Endothelial cell of umbilical vein (primary cell): Measurements from ENCODE around the gene ERMAP. TPM values are rescaled to one million over a fixed set of nuclear protein-coding genes. Genes with fewer than 3 reads are reported as not detected.

Experiments
- BruUV-seq: library from RNA; stranded (reverse); fragments of 400-500 nt; replicated peaks from 2 replicates; lab custom pipeline; 2021; lab: Mats Ljungman, UMichigan
- CTCF ChIA-PET: fragments of 300-600, 350-600 bp; sonication (Branson Sonifier 250); formaldehyde crosslinking; loops from one replicate; lab custom pipeline; 2021; ENCODE audit warnings: antibody characterized with exemption, inconsistent platforms; lab: Charles Lee
- POLR2A ChIA-PET: fragments of 300-600, 350-600 bp; sonication (Branson Sonifier 250); formaldehyde crosslinking; loops from one replicate; lab custom pipeline; 2021; ENCODE audit warnings: antibody characterized with exemption, inconsistent platforms; lab: Charles Lee
- DNase-seq: peaks from one replicate; pipeline ENCODE4 v3.0.0-alpha.2; 2011; ENCODE audit warnings: low read depth, low spot score
- FAIRE-seq: peaks from 2 replicates; lab custom pipeline; 2011; peaks lifted over from hg19 to GRCh38; lab: Jason Lieb, UNC
- H2AFZ ChIP-seq: 2 replicates; pipeline ENCODE4 v1.6.0; 2012; ENCODE audit warnings: low read depth, low read length, control low read depth, inconsistent platforms
- H3K27ac ChIP-seq: 2 replicates; pipeline ENCODE4 v1.5.1; 2011; ENCODE audit warnings: low read depth, mild to moderate bottlenecking, control low read depth, low read length, moderate library complexity; ENCODE audit not compliant: insufficient read depth
- H3K27me3 ChIP-seq, 2 experiments: 2 replicates each; pipeline versions ENCODE4 v1.6.0 to v1.6.1; 2011; ENCODE audit warnings: low read length in 2 of 2, mixed read lengths in 1 of 2; ENCODE audit not compliant: control insufficient read depth in 2 of 2, insufficient read depth in 2 of 2
- H3K36me3 ChIP-seq, 2 experiments: 2 replicates in 1 of 2; 3 replicates in 1 of 2; pipeline ENCODE4 v1.5.1; 2011; ENCODE audit warnings: low read length in 2 of 2, mild to moderate bottlenecking in 1 of 2, moderate library complexity in 1 of 2; ENCODE audit not compliant: control insufficient read depth in 2 of 2, insufficient read depth in 2 of 2; ENCODE audit errors: extremely low read depth in 1 of 2
- H3K4me1 ChIP-seq: 3 replicates; pipeline ENCODE4 v1.5.1; 2011; ENCODE audit warnings: mild to moderate bottlenecking, low read length; ENCODE audit not compliant: control insufficient read depth, insufficient read depth; ENCODE audit errors: extremely low read depth
- H3K4me2 ChIP-seq: 2 replicates; pipeline ENCODE4 v1.6.1; 2011; ENCODE audit warnings: low read length, control low read depth, mixed read lengths; ENCODE audit not compliant: insufficient read depth
- H3K4me3 ChIP-seq, 3 experiments: fragments of 200-600 bp in 1 of 3; sonication (generic), shearing (Covaris generic) in 1 of 3; replicated peaks in 1 of 3; 2 replicates each; pipeline ENCODE4 v1.5.1; 2011 to 2016; ENCODE audit warnings: control low read depth in 3 of 3, low read length in 3 of 3, mild to moderate bottlenecking in 2 of 3, inconsistent platforms in 1 of 3, low read depth in 1 of 3, moderate library complexity in 1 of 3; ENCODE audit not compliant: insufficient read depth in 1 of 3
- H3K79me2 ChIP-seq: 2 replicates; pipeline ENCODE4 v1.6.0; 2012; ENCODE audit warnings: low read length, inconsistent platforms; ENCODE audit not compliant: control insufficient read depth, insufficient read depth
- H3K9ac ChIP-seq: replicated peaks from 2 replicates; pipeline ENCODE3; 2011; ENCODE audit warnings: low read length, control low read depth; ENCODE audit not compliant: insufficient read depth; ENCODE audit errors: extremely low read depth
- H3K9me1 ChIP-seq: replicated peaks from 3 replicates; pipeline ENCODE4 v1.6.0; 2011; ENCODE audit warnings: mild to moderate bottlenecking, low read length; ENCODE audit not compliant: control insufficient read depth, insufficient read depth; ENCODE audit errors: extremely low read depth
- H3K9me3 ChIP-seq: replicated peaks from 2 replicates; pipeline ENCODE4 v1.5.1; 2012; ENCODE audit warnings: low read length, inconsistent platforms; ENCODE audit not compliant: control insufficient read depth, insufficient read depth
- H4K20me1 ChIP-seq: replicated peaks from 2 replicates; pipeline ENCODE3; 2011; ENCODE audit warnings: mild to moderate bottlenecking, low read length; ENCODE audit not compliant: control insufficient read depth, insufficient read depth; ENCODE audit errors: extremely low read depth
- EZH2 ChIP-seq: IDR thresholded peaks from 2 replicates; pipeline ENCODE4 v1.6.1; 2012; ENCODE audit warnings: borderline replicate concordance, low read depth, mild to moderate bottlenecking, moderate library complexity, low read length, inconsistent platforms; ENCODE audit not compliant: severe bottlenecking
- FOS ChIP-seq: IDR thresholded peaks from 2 replicates; pipeline ENCODE4 v1.6.1; 2011; ENCODE audit warnings: mild to moderate bottlenecking, low read length, moderate library complexity, borderline replicate concordance; ENCODE audit not compliant: insufficient read depth
- GATA2 ChIP-seq: IDR thresholded peaks from 2 replicates; pipeline ENCODE4 v1.7.0; 2011; ENCODE audit warnings: low read depth, mild to moderate bottlenecking, moderate library complexity, mixed read lengths, low read length; ENCODE audit not compliant: insufficient read length, insufficient read depth
- JUN ChIP-seq: IDR thresholded peaks from 2 replicates; pipeline ENCODE4 v1.6.1; 2011; ENCODE audit warnings: borderline replicate concordance, low read depth; ENCODE audit not compliant: insufficient read length, insufficient read depth
- MYC ChIP-seq: IDR thresholded peaks from one replicate; pipeline ENCODE4 v1.6.1; 2011; ENCODE audit warnings: mild to moderate bottlenecking, low read depth, low read length
- POLR2A ChIP-seq: IDR thresholded peaks from 2 replicates; pipeline ENCODE4 v1.6.1; 2012; ENCODE audit warnings: low read depth, mild to moderate bottlenecking, control low read depth, low read length
- POLR2AphosphoS5 ChIP-seq: IDR thresholded peaks from 2 replicates; pipeline ENCODE4 v1.6.1; 2012; ENCODE audit warnings: low read depth, mild to moderate bottlenecking, control low read depth, low read length, moderate library complexity; ENCODE audit not compliant: insufficient read depth
- dilution Hi-C: fragments of 300-500 bp; cut with MboI; formaldehyde crosslinking; loops from one replicate; pipeline ENCODE4 v1.15.0; 2019; ENCODE audit warnings: low sequenced_read_pairs; ENCODE audit not compliant: extremely low pct_ligation_motif_present
- intact Hi-C: fragments of 100-400 bp; cut with micrococcal nuclease; formaldehyde crosslinking; loops from one replicate; pipeline ENCODE4 v1.10.0; 2022
- polyA plus RNA-seq, 4 experiments: library from polyadenylated mRNA; depleted of rRNA in 3 of 4; stranded (reverse) in 3 of 4; unstranded in 1 of 4; fragments of >200 nt; gene quantifications; 2 replicates each; pipeline versions ENCODE4 v1.2.1 to v1.2.3, GENCODE V29; 2011 to 2012; ENCODE audit warnings: missing spikeins in 1 of 4
- total RNA-seq: library from RNA; stranded (reverse); gene quantifications from 2 replicates; pipeline ENCODE4 v1.2.3, GENCODE V29; 2021
- TF ChIP-seq, protein P1 (sequence below), 2 donors: IDR thresholded peaks; 1 replicate in 1 of 2; 2 replicates in 1 of 2; pipeline ENCODE4 v1.5.1; 2011; ENCODE audit warnings: low read length in 2 of 2, mild to moderate bottlenecking in 2 of 2, moderate library complexity in 2 of 2, control low read depth in 1 of 2, inconsistent platforms in 1 of 2, low read depth in 1 of 2; ENCODE audit not compliant: insufficient read depth in 1 of 2; ENCODE audit errors: extremely low read depth in 1 of 2
- TF ChIP-seq, protein P2 (sequence below): IDR thresholded peaks from 2 replicates; pipeline ENCODE4 v1.6.1; 2011; ENCODE audit not compliant: insufficient read depth, insufficient read length

Gene ERMAP
- total and polyA plus RNA-seq, 2 donors (not counting 3 experiments of a cell fraction or from before 2014, with no cell fraction given): 7.8 to 8.6 TPM

DNA sequence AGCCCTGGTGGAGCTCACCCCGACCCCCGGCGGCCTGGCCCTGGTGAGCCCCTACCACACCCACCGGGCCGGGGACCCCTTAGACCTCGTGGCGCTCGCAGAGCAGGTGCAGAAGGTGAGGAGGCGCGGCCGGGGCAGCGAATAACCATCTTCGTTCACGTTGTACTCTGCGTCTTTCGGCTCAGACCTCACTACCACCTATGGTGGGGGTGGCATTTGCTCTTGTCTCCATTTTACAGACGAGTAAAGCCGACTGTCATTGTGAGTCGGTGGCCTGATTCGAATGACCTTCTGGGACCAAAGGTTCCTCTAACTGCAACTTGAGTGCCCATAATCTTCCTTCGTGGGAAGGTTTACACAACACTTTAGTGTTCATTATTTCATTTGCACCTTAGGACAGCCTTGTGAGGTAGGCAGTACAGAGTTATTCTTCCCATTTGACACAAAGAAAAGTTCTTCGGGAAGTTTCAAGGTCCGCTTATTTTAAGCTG, 49.4 kb upstream of the ERMAP start:
- DNase-seq (no peak), FAIRE-seq (no peak)
- peaks cover 64% of the 10 kb centered on the region for H3K79me2 ChIP-seq
- dilution Hi-C loops (no loop called here), intact Hi-C loops (loop anchor here (1.0 to 5.0 kb wide), 5 partner anchors 50 to 310 kb away; partner anchors contain the start of genes ERMAP, PPCS, PPIH and SVBP)
- H3K4me1 ChIP-seq: peaks cover 20% of the 10 kb centered on the region
- H3K4me3 ChIP-seq: peak overlapping the region; percentile 22 to 91 (median 90)
- no peaks in the 10 kb centered on the region for H3K9me1 ChIP-seq
- ChIA-PET POLR2A (interaction anchor here (0.7 to 1.7 kb wide), 6 partner anchors 10 to 440 kb away, joined by 3 to 6 read pairs (median 4); partner anchors contain the start of genes ERMAP, SVBP and ZNF691), CTCF (interaction anchor here (0.8 to 3.7 kb wide), 11 partner anchors 9 to 306 kb away, joined by 3 to 32 read pairs (median 6); partner anchors contain the start of gene YBX1)
- TF ChIP-seq POLR2AphosphoS5 (no peak), POLR2A (no peak), FOS (no peak), GATA2 (no peak), EZH2 (no peak), JUN (no peak), MYC (no peak)
- TF ChIP-seq, protein P1, sequence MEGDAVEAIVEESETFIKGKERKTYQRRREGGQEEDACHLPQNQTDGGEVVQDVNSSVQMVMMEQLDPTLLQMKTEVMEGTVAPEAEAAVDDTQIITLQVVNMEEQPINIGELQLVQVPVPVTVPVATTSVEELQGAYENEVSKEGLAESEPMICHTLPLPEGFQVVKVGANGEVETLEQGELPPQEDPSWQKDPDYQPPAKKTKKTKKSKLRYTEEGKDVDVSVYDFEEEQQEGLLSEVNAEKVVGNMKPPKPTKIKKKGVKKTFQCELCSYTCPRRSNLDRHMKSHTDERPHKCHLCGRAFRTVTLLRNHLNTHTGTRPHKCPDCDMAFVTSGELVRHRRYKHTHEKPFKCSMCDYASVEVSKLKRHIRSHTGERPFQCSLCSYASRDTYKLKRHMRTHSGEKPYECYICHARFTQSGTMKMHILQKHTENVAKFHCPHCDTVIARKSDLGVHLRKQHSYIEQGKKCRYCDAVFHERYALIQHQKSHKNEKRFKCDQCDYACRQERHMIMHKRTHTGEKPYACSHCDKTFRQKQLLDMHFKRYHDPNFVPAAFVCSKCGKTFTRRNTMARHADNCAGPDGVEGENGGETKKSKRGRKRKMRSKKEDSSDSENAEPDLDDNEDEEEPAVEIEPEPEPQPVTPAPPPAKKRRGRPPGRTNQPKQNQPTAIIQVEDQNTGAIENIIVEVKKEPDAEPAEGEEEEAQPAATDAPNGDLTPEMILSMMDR (IDR thresholded peaks at IDR 0.05; ENCODE audit: extremely low read depth in 1 of 2, insufficient read depth in 1 of 2, low read depth in 1 of 2, low read length in 2 of 2): no peak
- TF ChIP-seq, protein P2, sequence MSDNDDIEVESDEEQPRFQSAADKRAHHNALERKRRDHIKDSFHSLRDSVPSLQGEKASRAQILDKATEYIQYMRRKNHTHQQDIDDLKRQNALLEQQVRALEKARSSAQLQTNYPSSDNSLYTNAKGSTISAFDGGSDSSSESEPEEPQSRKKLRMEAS: no peak
- peak overlapping the region; percentile 39 for H3K27ac ChIP-seq
- peak overlapping the region; percentile 86 for H3K4me2 ChIP-seq
- H4K20me1 ChIP-seq: no peaks in the 10 kb centered on the region
- H3K9ac ChIP-seq: peak overlapping the region; percentile 83
- no peaks in the 10 kb centered on the region for H3K27me3 ChIP-seq
- H3K9me3 ChIP-seq: no peaks in the 10 kb centered on the region
- no peaks in the 10 kb centered on the region for H3K36me3 ChIP-seq
- no TSS peak for BruUV-seq
- H2AFZ ChIP-seq: peak overlapping the region; percentile 25
